GM12878 (cell line): ENCODE data around the gene YBEY. TPM values are rescaled to one million over a fixed set of nuclear protein-coding genes. Genes with fewer than 3 reads are reported as not detected.

ENCODE experiments used
- ATAC-seq: fragments of 200-7000 bp; cut with Tn5 transposase; 3 replicates; pipeline ENCODE4 v1.9.1; 2020; ENCODE audit warnings: mild to moderate bottlenecking, moderate library complexity
- BruUV-seq: library from RNA; stranded (reverse); fragments of 400-500 nt; replicated peaks from 2 replicates; lab custom pipeline; 2021; lab: Mats Ljungman, UMichigan
- CTCF ChIA-PET: fragments of 300-600 bp; sonication (Branson Sonifier 250); formaldehyde crosslinking; extraction: SDS; loops from one replicate; lab custom pipeline; 2021; ENCODE audit warnings: inconsistent platforms; lab: Yijun Ruan, JAX
- POLR2A ChIA-PET: fragments of 350-600 bp; formaldehyde crosslinking; extraction: SDS; loops from one replicate; lab custom pipeline; 2021; ENCODE audit warnings: inconsistent platforms; lab: Charles Lee
- RAD21 ChIA-PET: fragments of 300-600 bp; sonication (Branson Sonifier 250); formaldehyde crosslinking; loops from one replicate; lab custom pipeline; 2023; ENCODE audit warnings: antibody characterized with exemption; ENCODE audit not compliant: unreplicated experiment; lab: Charles Lee
- SMC1A ChIA-PET: fragments of 300-600 bp; sonication (Branson Sonifier 250); formaldehyde crosslinking; loops from one replicate; lab custom pipeline; 2023; ENCODE audit not compliant: unreplicated experiment, uncharacterized antibody; lab: Charles Lee
- DNase-seq: peaks from one replicate; pipeline ENCODE4 v3.0.0-alpha.2; 2011; ENCODE audit warnings: low read depth, low spot score
- FAIRE-seq: peaks from 3 replicates; lab custom pipeline; 2011; peaks lifted over from hg19 to GRCh38; lab: Jason Lieb, UNC
- H2AFZ ChIP-seq: 2 replicates; pipeline ENCODE4 v1.6.0; 2011; ENCODE audit warnings: low read depth, low read length, control low read depth; ENCODE audit not compliant: control insufficient read depth
- H3K27ac ChIP-seq: 2 replicates; pipeline ENCODE4 v1.5.1; 2011; ENCODE audit warnings: control low read depth; ENCODE audit not compliant: control insufficient read depth, insufficient read depth
- H3K27me3 ChIP-seq, 2 experiments: replicated peaks in 1 of 2; 2 replicates each; pipeline versions ENCODE4 v1.6.0 to v1.6.1; 2011; ENCODE audit warnings: low read length in 1 of 2; ENCODE audit not compliant: control insufficient read depth in 2 of 2, insufficient read depth in 2 of 2
- H3K36me3 ChIP-seq, 2 experiments: 2 replicates each; pipeline ENCODE4 v1.5.1; 2011; ENCODE audit warnings: low read length in 1 of 2; ENCODE audit not compliant: control insufficient read depth in 2 of 2, insufficient read depth in 2 of 2
- H3K4me1 ChIP-seq: 2 replicates; pipeline ENCODE4 v1.6.1; 2011; ENCODE audit warnings: mild to moderate bottlenecking, low read length, moderate library complexity, mixed read lengths; ENCODE audit not compliant: control insufficient read depth, insufficient read depth
- H3K4me2 ChIP-seq: 2 replicates; pipeline ENCODE4 v1.6.0; 2011; ENCODE audit warnings: control low read depth; ENCODE audit not compliant: control insufficient read depth, insufficient read depth
- H3K4me3 ChIP-seq: fragments of 200-600 bp; sonication (generic); 2 replicates; pipeline ENCODE4 v1.5.1; 2016
- H3K79me2 ChIP-seq: 2 replicates; pipeline ENCODE4 v1.6.0; 2011; ENCODE audit warnings: low read length; ENCODE audit not compliant: control insufficient read depth, insufficient read depth
- H3K9ac ChIP-seq: 2 replicates; pipeline ENCODE4 v1.8.0; 2011; ENCODE audit warnings: low read length, control low read depth, mixed read lengths; ENCODE audit not compliant: control insufficient read depth, insufficient read depth
- H3K9me3 ChIP-seq: replicated peaks from 3 replicates; pipeline ENCODE4 v1.5.1; 2011; ENCODE audit warnings: mild to moderate bottlenecking, low read length; ENCODE audit not compliant: control insufficient read depth, insufficient read depth
- H4K20me1 ChIP-seq: 2 replicates; pipeline ENCODE4 v1.6.0; 2011; ENCODE audit not compliant: control insufficient read depth, insufficient read depth
- ATF3 ChIP-seq: IDR thresholded peaks from 2 replicates; pipeline ENCODE4 v1.6.1; 2011; ENCODE audit warnings: low read depth, mild to moderate bottlenecking, low read length, moderate library complexity, borderline replicate concordance; ENCODE audit errors: extremely low read depth
- CHD1 ChIP-seq: IDR thresholded peaks from 2 replicates; pipeline ENCODE4 v1.6.1; 2012; ENCODE audit warnings: low read depth, low read length, improper control_type of control experiment
- CTCF ChIP-seq, 3 experiments: IDR thresholded peaks in 2 of 3; conservative IDR thresholded peaks in 1 of 3; 2 replicates each; pipeline ENCODE4 v1.5.1; 2011; ENCODE audit warnings: low read depth in 3 of 3, low read length in 3 of 3, mild to moderate bottlenecking in 3 of 3, control low read depth in 2 of 3, moderate library complexity in 2 of 3, inconsistent platforms in 1 of 3, mixed read lengths in 1 of 3; ENCODE audit not compliant: control insufficient read depth in 2 of 3, insufficient read depth in 1 of 3; ENCODE audit errors: extremely low read depth in 1 of 3
- JUNB ChIP-seq: IDR thresholded peaks from 2 replicates; pipeline ENCODE4 v1.6.1; 2016; ENCODE audit warnings: antibody characterized with exemption, mild to moderate bottlenecking
- NR2C2 ChIP-seq: IDR thresholded peaks from 2 replicates; pipeline ENCODE4 v1.6.1; 2011; ENCODE audit warnings: borderline replicate concordance, low read depth; ENCODE audit not compliant: control insufficient read depth, insufficient read length
- NR2F1 ChIP-seq: fragments of 450-650 bp; conservative IDR thresholded peaks from 2 replicates; pipeline ENCODE4 v1.6.1; 2017; ENCODE audit warnings: mild to moderate bottlenecking
- REST ChIP-seq: IDR thresholded peaks from 2 replicates; pipeline ENCODE4 v1.6.1; 2012; ENCODE audit warnings: mild to moderate bottlenecking, low read depth, low read length
- SREBF1 ChIP-seq: IDR thresholded peaks from 2 replicates; pipeline ENCODE4 v1.6.1; 2012; ENCODE audit warnings: mild to moderate bottlenecking, low read length
- USF1 ChIP-seq: IDR thresholded peaks from 2 replicates; pipeline ENCODE4 v1.6.1; 2011; ENCODE audit warnings: borderline replicate concordance, low read depth, mild to moderate bottlenecking, moderate library complexity, mixed read lengths, low read length; ENCODE audit not compliant: insufficient read depth; ENCODE audit errors: extremely low read length
- ZBTB40 ChIP-seq: fragments of 450-650 bp; IDR thresholded peaks from 2 replicates; pipeline ENCODE4 v1.6.1; 2016; ENCODE audit warnings: mild to moderate bottlenecking, moderate library complexity, borderline replicate concordance
- WGBS: methylation state at CpG from one replicate; pipeline ENCODE4 v1.1.6; 2016; ENCODE audit warnings: low lambda C conversion rate; ENCODE audit not compliant: insufficient replicate concordance, insufficient coverage; ENCODE audit errors: missing lambda C conversion rate; 5-methylcytosine and 5-hydroxymethylcytosine counted together
- in situ Hi-C: fragments of 300-500 bp; cut with MboI; formaldehyde crosslinking; loops from 9 replicates; pipeline ENCODE4 v1.14.3; 2018; ENCODE audit warnings: mixed read lengths
- intact Hi-C: fragments of 100-400 bp; cut with micrococcal nuclease; formaldehyde crosslinking; loops from one replicate; pipeline ENCODE4 v1.14.2; 2022; ENCODE audit not compliant: unreplicated experiment
- polyA plus RNA-seq, 11 experiments: library from polyadenylated mRNA; depleted of rRNA in 4 of 11; unstranded in 6 of 11; stranded (reverse) in 5 of 11; fragments of >200 nt; fragmentation: Nextera tagmentation in 4 of 11; fragmentation: Illumina TruSeq in 1 of 11; extraction: Ambion mirVana in 4 of 11; extraction: Trizol in 1 of 11; gene quantifications; 1 replicate in 1 of 11; 2 replicates in 10 of 11; pipeline versions ENCODE4 v1.2.1 to v1.2.3, GENCODE V29; 2011 to 2016; ENCODE audit warnings: inconsistent platforms in 2 of 11, missing spikeins in 2 of 11, low read depth in 1 of 11
- total RNA-seq, 4 experiments: library from RNA; depleted of rRNA in 3 of 4; stranded (reverse); fragments of >200 nt in 3 of 4; fragmentation: Illumina TruSeq in 1 of 4; extraction: Trizol in 1 of 4; gene quantifications; 2 replicates each; pipeline versions ENCODE4 v1.2.1 to v1.2.3, GENCODE V29; 2013 to 2021

The YBEY gene
- total and polyA plus RNA-seq, 10 of the 15 experiments (the other 5 are each of a cell fraction or from before 2014, with no cell fraction given) = 6.5 to 31.4 (median 18.5) TPM

GRCh38 chr21:46299167-46299566 is 13.0 kb downstream of the YBEY start (continued):
- no peak for TF ChIP-seq CHD1

GRCh38 chr21:46301759-46302158 is 15.6 kb downstream of the YBEY start:
- 94% methylated on average over 14 of the region's 14 CpGs for WGBS
- CTCF ChIA-PET = no interaction called here
- Histone ChIP-seq H3K9me3 (no peaks in the 10 kb centered on the region), H4K20me1 (no peaks in the 10 kb centered on the region), H3K36me3 (peaks cover 3 to 12% of the 10 kb centered on the region in 2 experiments; a peak in 3 of 4 replicates), H3K4me1 (no peaks in the 10 kb centered on the region), H3K27ac (no peak overlapping the region), H3K79me2 (no peaks in the 10 kb centered on the region), H3K4me3 (no peak overlapping the region), H2AFZ (no peak overlapping the region), H3K27me3 (no peaks in the 10 kb centered on the region), H3K9ac (no peak overlapping the region), H3K4me2 (no peak overlapping the region)
- TF ChIP-seq ZBTB40 = no peak
- TF ChIP-seq REST = no peak
- no peak for TF ChIP-seq USF1
- TF ChIP-seq SREBF1 = no peak
- TF ChIP-seq ATF3 = no peak
- TF ChIP-seq JUNB = no peak
- no peak for TF ChIP-seq CTCF (IDR thresholded peaks at IDR 0.05 in 2 of 3, conservative IDR thresholded peaks at IDR 0.05 in 1 of 3; ENCODE audit: control insufficient read depth in 2 of 3, extremely low read depth in 1 of 3, insufficient read depth in 1 of 3, low read depth in 3 of 3, low read length in 3 of 3)
- TF ChIP-seq NR2C2 = no peak
- no peak for TF ChIP-seq NR2F1
- in situ Hi-C loops (no loop called here), intact Hi-C loops (no loop called here)
- RAD21 ChIA-PET = no interaction called here
- POLR2A ChIA-PET = no interaction called here
- SMC1A ChIA-PET = no interaction called here
- no peak for DNase-seq
- BruUV-seq = no TSS peak
- no peak for FAIRE-seq
- ATAC-seq = no peak
